HG02798 (cell line): ENCODE results near the gene LBHD1.
"Not testable (repeated sequence)": the region's sequence is repeated elsewhere in the genome, so short reads cannot be mapped to it uniquely, and the experiment has no call there.

Source experiments
- ATAC-seq: cut with Tn5 transposase; IDR thresholded peaks from one replicate; pipeline ENCODE4 v1.9.1; 2021; ENCODE audit warnings: mild to moderate bottlenecking; ENCODE audit not compliant: unreplicated experiment, poor library complexity

LBHD1 gene

GRCh38 chr11:62671608-62672389, at the start of gene LBHD1, which contains the start of gene UQCC3:
TSS of gene LBHD1 (minus strand) at chr11:62672267. CDS start at chr11:62670031, 2,236 bp downstream.
TSS of gene UQCC3 (plus strand) at chr11:62671673. CDS start at chr11:62671746, 73 bp downstream.
- ATAC-seq, result peak; percentile 56

- no peak for ATAC-seq
Measured at GRCh38 chr11:62719302-62719978, 47.4 kb upstream of the LBHD1 start.

- no peak for ATAC-seq
Measured at GRCh38 chr11:62716816-62717215, 44.7 kb upstream of the LBHD1 start.

- no peak for ATAC-seq
Measured at GRCh38 chr11:62716206-62716605, 44.1 kb upstream of the LBHD1 start.

GRCh38 chr11:62715150-62716130, 43.4 kb upstream of the LBHD1 start:
- ATAC-seq, result no peak

GRCh38 chr11:62713343-62713742, 41.3 kb upstream of the LBHD1 start:
- no peak for ATAC-seq

GRCh38 chr11:62712861-62713260, 40.8 kb upstream of the LBHD1 start:
- ATAC-seq, result no peak

- no peak for ATAC-seq
Measured at GRCh38 chr11:62712276-62712812, 40.3 kb upstream of the LBHD1 start.

- ATAC-seq, result no peak
Measured at GRCh38 chr11:62710001-62710345, 37.9 kb upstream of the LBHD1 start.

GRCh38 chr11:62709247-62710000, 37.4 kb upstream of the LBHD1 start:
- peak; percentile 77 for ATAC-seq

GRCh38 chr11:62708793-62709192, 36.7 kb upstream of the LBHD1 start:
- no peak for ATAC-seq

GRCh38 chr11:62708392-62708791, 36.3 kb upstream of the LBHD1 start:
- ATAC-seq, result no peak

- ATAC-seq, result no peak
Measured at GRCh38 chr11:62707277-62707861, 35.3 kb upstream of the LBHD1 start, which contains the start of the genes BSCL2 and GNG3. TSS of gene BSCL2 (minus strand) at chr11:62707424. CDS start at chr11:62707195, 229 bp downstream. TSS of gene GNG3 (plus strand) at chr11:62707676. CDS start at chr11:62708296, 620 bp downstream.

GRCh38 chr11:62706850-62707247, 34.8 kb upstream of the LBHD1 start:
- ATAC-seq, result no peak

- ATAC-seq, result peak; percentile 70
Measured at GRCh38 chr11:62705880-62706849, 34.1 kb upstream of the LBHD1 start.

GRCh38 chr11:62705413-62705812, 33.3 kb upstream of the LBHD1 start:
- no peak for ATAC-seq

GRCh38 chr11:62703921-62704320, 31.9 kb upstream of the LBHD1 start:
- ATAC-seq, result not testable (repeated sequence)

GRCh38 chr11:62702246-62702645, 30.2 kb upstream of the LBHD1 start:
- no peak for ATAC-seq
